Body of pancreas (tissue), 4 donors: Measurements from ENCODE around the gene ZNF628.
A peak's percentile ranks its signal among the peaks of the same experiment; 100 is the strongest.

Experiments
- CTCF ChIP-seq, 7 experiments: fragments of 450-650 bp in 4 of 7; fragments of 200-600 bp in 3 of 7; sonication (generic) in 3 of 7; IDR thresholded peaks; one replicate each; pipeline ENCODE4 v1.5.1; 2016 to 2019; ENCODE audit warnings: antibody characterized with exemption in 7 of 7
- POLR2A ChIP-seq, 3 donors: fragments of 450-650 bp; IDR thresholded peaks; one replicate each; pipeline ENCODE4 v1.6.1; 2016; ENCODE audit warnings: antibody characterized with exemption in 3 of 3, mild to moderate bottlenecking in 2 of 3

- peak; percentile 92 to 98 (median 97) for TF ChIP-seq CTCF (IDR thresholded peaks at IDR 0.05)
- no peak for TF ChIP-seq POLR2A (IDR thresholded peaks at IDR 0.05)
Observed at GRCh38 chr19:55503502-55504251, 27.3 kb downstream of the ZNF628 start.
